ENCODE measurements around the gene SH2D2A. TPM values are rescaled to one million over a fixed set of nuclear protein-coding genes. Genes with fewer than 3 reads are reported as not detected.

SH2D2A gene
- total RNA-seq, result 10 to 100 TPM in 2 of 5 donors, under 1 TPM in 1, not detected in 2; 0.73 to 19.9 (median 11.6) TPM
- polyA plus RNA-seq, result 1 to 10 TPM in 2 of 3 donors, under 1 TPM in 1; 0.61 to 1.6 (median 1.4) TPM
- long read RNA-seq, donor 1, result 0 reads
- long read RNA-seq, donor 2, result 0 reads
- long read RNA-seq, donor 3, result 0 reads
- long read RNA-seq, donor 4, result 0 reads
- long read RNA-seq, donor 5, result 0 reads
- long read RNA-seq, donor 6, result 0 reads
- long read RNA-seq, donor 7, partial matches to known transcripts, result 0 of 1 reads
- long read RNA-seq, donor 7, other reads (novel, unspliced or antisense), result 0 of 1 reads
- long read RNA-seq, donor 8, result 0 reads
- long read RNA-seq, donor 9, result 0 reads
- long read RNA-seq, donor 10, result 0 reads

GRCh38 chr1:156816561-156817328, at the start of gene SH2D2A:
TSS of gene SH2D2A (minus strand) at chr1:156816848. CDS start at chr1:156816708, 140 bp downstream.
- peak; percentile 65 to 90 for DNase-seq
- Histone ChIP-seq H3K4me3 (peak within 1 kb of the TSS in 3 of 4 donors; percentile 13 to 42 (median 32)), H3K27ac (peak within 1 kb of the TSS; percentile 60 to 83 (median 76)), H3K4me1 (peaks cover 15 to 31% (median 21%) of the 10 kb centered on the region in 4 donors), H3K9me3 (no peaks in the 10 kb centered on the region), H3K27me3 (peaks cover 0 to 17% (median 0%) of the 10 kb centered on the region in 3 donors), H3K36me3 (no peaks in the 10 kb centered on the region)
- no peak for TF ChIP-seq POLR2A (IDR thresholded peaks at IDR 0.05)
- TF ChIP-seq POLR2AphosphoS5 (IDR thresholded peaks at IDR 0.05), result peak in 2 of 3 donors; percentile 66 to 79
- WGBS, 5 donors, result 24 to 63% (median 55%) methylated on average over 10 of the region's 10 CpGs
- intact Hi-C loops (cut with DNase I; ENCODE audit: low total_unique reads), result no loop called here

- Histone ChIP-seq H3K4me1 (peaks cover 3 to 5% (median 4%) of the 10 kb centered on the region in 4 donors), H3K27me3 (peaks cover 11 to 73% (median 26%) of the 10 kb centered on the region in 3 donors), H3K27ac (no peak overlapping the region), H3K4me3 (no peak overlapping the region), H3K36me3 (no peaks in the 10 kb centered on the region), H3K9me3 (no peaks in the 10 kb centered on the region)
- intact Hi-C loops (cut with DNase I; ENCODE audit: low total_unique reads), result no loop called here
- no peak for DNase-seq
- WGBS, 5 donors, result 75 to 80% (median 77%) methylated on average over 4 of the region's 4 CpGs
- no peak for TF ChIP-seq CTCF (IDR thresholded peaks at IDR 0.05)
- TF ChIP-seq POLR2A (IDR thresholded peaks at IDR 0.05), result no peak
- no peak for TF ChIP-seq POLR2AphosphoS5 (IDR thresholded peaks at IDR 0.05)
- no peak for TF ChIP-seq EP300 (IDR thresholded peaks at IDR 0.05)
Measured at GRCh38 chr1:156865865-156866248, 49.2 kb upstream of the SH2D2A start.

DNA sequence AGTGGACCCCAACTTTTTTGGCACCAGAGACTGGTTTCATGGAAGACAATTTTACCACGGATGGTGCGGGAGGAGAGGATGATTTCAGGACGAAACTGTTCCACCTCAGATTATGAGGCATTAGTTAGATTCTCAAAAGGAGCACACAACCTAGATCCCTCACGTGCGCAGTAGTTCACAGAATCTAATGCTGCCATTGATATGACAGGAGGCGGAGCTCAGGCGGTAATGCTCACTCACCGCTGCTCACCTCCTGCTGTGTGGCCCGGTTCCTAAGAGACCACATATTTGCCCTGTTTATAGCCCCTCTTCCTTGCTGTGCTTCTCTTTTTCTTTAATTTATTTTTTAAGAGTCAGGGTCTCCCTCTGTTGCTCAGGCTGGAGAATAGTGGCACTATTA, 48.6 kb upstream of the SH2D2A start:
- intact Hi-C loops (cut with DNase I; ENCODE audit: low total_unique reads), result no loop called here
- peaks cover 11 to 79% (median 32%) of the 10 kb centered on the region in 3 donors for H3K27me3 ChIP-seq
- 64 to 76% (median 71%) methylated on average over 9 of the region's 9 CpGs for WGBS, 5 donors
- no peak overlapping the region for H3K27ac ChIP-seq
- no peaks in the 10 kb centered on the region for H3K36me3 ChIP-seq
- no peak for DNase-seq
- TF ChIP-seq EP300 (IDR thresholded peaks at IDR 0.05) (no peak), POLR2A (IDR thresholded peaks at IDR 0.05) (no peak), CTCF (IDR thresholded peaks at IDR 0.05) (no peak), POLR2AphosphoS5 (IDR thresholded peaks at IDR 0.05) (no peak)
- H3K9me3 ChIP-seq, result no peaks in the 10 kb centered on the region
- no peak overlapping the region for H3K4me3 ChIP-seq
- peaks cover 9 to 11% (median 10%) of the 10 kb centered on the region in 4 donors for H3K4me1 ChIP-seq

- no peak overlapping the region for H3K4me3 ChIP-seq
- no peak for DNase-seq
- H3K27ac ChIP-seq, result no peak overlapping the region
- 81 to 96% (median 87%) methylated on average over 2 to 4 of the region's 4 CpGs for WGBS, 5 donors
- no peaks in the 10 kb centered on the region for H3K36me3 ChIP-seq
- TF ChIP-seq POLR2AphosphoS5 (IDR thresholded peaks at IDR 0.05) (no peak), CTCF (IDR thresholded peaks at IDR 0.05) (no peak), EP300 (IDR thresholded peaks at IDR 0.05) (no peak), POLR2A (IDR thresholded peaks at IDR 0.05) (no peak)
- intact Hi-C loops (cut with DNase I; ENCODE audit: low total_unique reads), result no loop called here
- H3K4me1 ChIP-seq, result peaks cover 14 to 16% (median 15%) of the 10 kb centered on the region in 4 donors
- peaks cover 13 to 84% (median 37%) of the 10 kb centered on the region in 3 donors for H3K27me3 ChIP-seq
- no peaks in the 10 kb centered on the region for H3K9me3 ChIP-seq
Measured at GRCh38 chr1:156864796-156865195, 48.1 kb upstream of the SH2D2A start.

All from stomach (tissue), 19 donors.